HepG2 (cell line): ENCODE measurements around the gene MCC. TPM values are rescaled to one million over a fixed set of nuclear protein-coding genes. Genes with fewer than 3 reads are reported as not detected.
"Not testable (repeated sequence)": the region's sequence is repeated elsewhere in the genome, so short reads cannot be mapped to it uniquely, and the experiment has no call there.

Source experiments
- ATAC-seq: fragments of 200-7000 bp; cut with Tn5 transposase; 3 replicates; pipeline ENCODE4 v1.9.1; 2020; ENCODE audit warnings: mild to moderate bottlenecking, moderate library complexity
- BruUV-seq: library from RNA; stranded (reverse); fragments of 400-500 nt; replicated peaks from 2 replicates; lab custom pipeline; 2021; lab: Mats Ljungman, UMichigan
- CTCF ChIA-PET: fragments of 300-600 bp; formaldehyde crosslinking; extraction: SDS; loops from one replicate; lab custom pipeline; 2021; ENCODE audit warnings: low total read pairs, inconsistent platforms, low intra/inter-chr PET ratio; lab: Yijun Ruan, JAX
- POLR2A ChIA-PET: fragments of 350-600 bp; sonication (Branson Sonifier 250); formaldehyde crosslinking; loops from one replicate; lab custom pipeline; 2020; ENCODE audit warnings: antibody characterized with exemption, inconsistent platforms; lab: Yijun Ruan, JAX
- DNase-seq: peaks from one replicate; pipeline ENCODE4 v3.0.0-alpha.2; 2015; ENCODE audit warnings: low spot score
- FAIRE-seq: peaks from 3 replicates; lab custom pipeline; 2011; peaks lifted over from hg19 to GRCh38; lab: Jason Lieb, UNC
- H2AFZ ChIP-seq: one replicate; pipeline ENCODE4 v1.6.1; 2011; ENCODE audit warnings: low read length, inconsistent platforms
- H3K27ac ChIP-seq: fragments of 300-600 bp; 3 replicates; pipeline ENCODE4 v1.8.0; 2011; ENCODE audit warnings: mixed run types, mild to moderate bottlenecking, mixed read lengths, low read length, inconsistent platforms; ENCODE audit not compliant: insufficient read depth; ENCODE audit errors: extremely low read length
- H3K27me3 ChIP-seq, 2 experiments: fragments of 200-600 bp in 1 of 2; 2 replicates in 1 of 2; 3 replicates in 1 of 2; pipeline versions ENCODE4 v1.6.0 to v1.8.0; 2011; ENCODE audit warnings: low read length in 2 of 2, mild to moderate bottlenecking in 2 of 2, moderate library complexity in 2 of 2, inconsistent platforms in 1 of 2; ENCODE audit not compliant: insufficient read depth in 2 of 2, control insufficient read depth in 1 of 2
- H3K36me3 ChIP-seq, 2 experiments: fragments of 200-600 bp in 1 of 2; replicated peaks in 1 of 2; 2 replicates in 1 of 2; 3 replicates in 1 of 2; pipeline versions ENCODE4 v1.5.1 to v1.8.0; 2011; ENCODE audit warnings: low read length in 2 of 2, inconsistent platforms in 1 of 2; ENCODE audit not compliant: insufficient read depth in 2 of 2, control insufficient read depth in 1 of 2
- H3K4me1 ChIP-seq: 2 replicates; pipeline ENCODE4 v1.5.1; 2012; ENCODE audit warnings: low read length, inconsistent platforms; ENCODE audit not compliant: insufficient read depth
- H3K4me2 ChIP-seq: 2 replicates; pipeline ENCODE4 v1.6.0; 2011; ENCODE audit warnings: low read depth, low read length, inconsistent platforms
- H3K4me3 ChIP-seq, 3 experiments: fragments of 200-600 bp in 1 of 3; sonication (generic), shearing (Covaris generic) in 1 of 3; replicated peaks in 1 of 3; 2 replicates each; pipeline ENCODE4 v1.5.1; 2011 to 2016; ENCODE audit warnings: low read length in 3 of 3, inconsistent platforms in 2 of 3, low read depth in 2 of 3, mild to moderate bottlenecking in 2 of 3, control low read depth in 1 of 3, mixed read lengths in 1 of 3; ENCODE audit not compliant: insufficient read depth in 1 of 3
- H3K79me2 ChIP-seq: one replicate; pipeline ENCODE4 v1.6.1; 2011; ENCODE audit warnings: low read length, inconsistent platforms; ENCODE audit not compliant: insufficient read depth
- H3K9ac ChIP-seq: 2 replicates; pipeline ENCODE4 v1.6.0; 2011; ENCODE audit warnings: mild to moderate bottlenecking, low read depth, low read length, inconsistent platforms; ENCODE audit not compliant: insufficient read depth
- H3K9me3 ChIP-seq: 2 replicates; pipeline ENCODE4 v1.5.1; 2012; ENCODE audit warnings: mild to moderate bottlenecking, low read length
- H4K20me1 ChIP-seq: 2 replicates; pipeline ENCODE4 v1.6.0; 2011; ENCODE audit warnings: inconsistent platforms, mild to moderate bottlenecking, low read length, moderate library complexity; ENCODE audit not compliant: insufficient read depth
- ZBTB1 ChIP-seq: sonication (generic); formaldehyde crosslinking; IDR thresholded peaks from 2 replicates; pipeline ENCODE4 v1.4.0; 2020; ENCODE audit warnings: missing genetic modification reagents, borderline replicate concordance
- WGBS: methylation state at CpG from one replicate; pipeline ENCODE4 v1.1.6; 2017; ENCODE audit warnings: low lambda C conversion rate; 5-methylcytosine and 5-hydroxymethylcytosine counted together
- in situ Hi-C: cut with HindIII; loops from 2 replicates; pipeline ENCODE4 v1.10.0; 2017; ENCODE audit warnings: low pct_unique_long_range_greater_than_20kb; ENCODE audit not compliant: extremely low pct_ligation_motif_present
- intact Hi-C: fragments of 100-400 bp; cut with micrococcal nuclease; formaldehyde crosslinking; loops from one replicate; pipeline ENCODE4 v1.10.0; 2022; ENCODE audit not compliant: unreplicated experiment
- polyA plus RNA-seq, 8 experiments: library from polyadenylated mRNA; depleted of rRNA in 3 of 8; stranded (reverse) in 7 of 8; unstranded in 1 of 8; fragments of >200 nt; fragmentation: Illumina TruSeq in 4 of 8; extraction: Trizol in 4 of 8; gene quantifications; 2 replicates each; pipeline versions ENCODE4 v1.2.1 to v1.2.3, GENCODE V29; 2011 to 2016; ENCODE audit warnings: low read depth in 4 of 8, missing spikeins in 1 of 8, mixed read lengths in 1 of 8; ENCODE audit not compliant: insufficient read depth in 1 of 8
- total RNA-seq, 5 experiments: library from RNA; depleted of rRNA; stranded (reverse); fragments of >200 nt; fragmentation: Illumina TruSeq; extraction: Trizol; gene quantifications; 2 replicates each; pipeline ENCODE4 v1.2.3, GENCODE V29; 2016; ENCODE audit warnings: low read depth in 1 of 5
- TF ChIP-seq, protein P1 (sequence below): sonication (generic); formaldehyde crosslinking; IDR thresholded peaks from 2 replicates; pipeline ENCODE4 v1.4.0; 2020; ENCODE audit warnings: mild to moderate bottlenecking, missing genetic modification reagents
- TF ChIP-seq, protein P2 (sequence below): sonication (generic); formaldehyde crosslinking; IDR thresholded peaks from 2 replicates; pipeline ENCODE4 v1.5.0; 2020; ENCODE audit warnings: missing genetic modification reagents, mild to moderate bottlenecking, borderline replicate concordance

The MCC gene
- total and polyA plus RNA-seq, 2 of the 13 experiments (the other 11 are each of a cell fraction or from before 2014, with no cell fraction given), result 0.55 to 2.4 TPM

DNA sequence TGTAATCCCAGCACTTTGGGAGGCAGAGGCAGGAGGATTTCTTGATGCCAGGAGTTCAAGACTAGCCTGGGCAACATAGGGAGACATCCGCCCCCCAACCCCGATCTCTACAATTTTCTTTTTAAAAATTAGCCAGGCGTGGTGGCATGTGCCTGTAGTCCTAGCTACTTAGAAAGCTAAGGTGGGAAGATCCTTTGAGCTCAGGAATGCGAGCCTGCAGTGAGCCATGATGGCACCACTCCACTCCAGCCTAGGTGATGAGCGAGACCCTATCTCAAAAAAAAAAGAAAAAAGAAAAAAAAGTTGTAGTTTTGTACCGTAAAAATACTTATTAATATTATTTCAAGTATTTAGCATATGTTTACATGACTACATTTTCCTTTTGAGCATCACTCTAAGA lies 82.7 kb downstream of the MCC start:
- CTCF ChIA-PET, result no interaction called here
- no peak overlapping the region for H2AFZ ChIP-seq
- BruUV-seq, result no TSS peak

DNA sequence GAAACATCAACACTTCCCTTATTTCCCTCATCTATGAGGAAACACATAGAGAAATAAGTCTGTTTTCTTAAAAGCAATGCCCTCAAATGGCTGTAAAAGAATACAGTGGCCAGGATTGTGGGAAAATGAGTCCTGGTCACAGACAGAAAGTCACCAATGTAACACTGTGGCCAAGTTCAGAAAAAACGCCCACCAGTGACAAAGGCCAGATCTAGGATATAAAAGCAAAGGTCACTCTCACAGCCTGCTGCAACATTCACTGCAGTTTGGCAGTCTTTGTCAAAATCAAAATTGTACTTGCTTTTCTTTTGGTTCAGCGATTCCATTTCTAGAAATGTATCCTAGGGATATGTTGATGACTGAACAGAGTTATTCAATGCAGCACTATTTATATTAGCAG lies 84.0 kb downstream of the MCC start:
- Histone ChIP-seq H3K9ac (no peak overlapping the region), H3K4me1 (no peaks in the 10 kb centered on the region), H3K79me2 (no peaks in the 10 kb centered on the region), H3K27me3 (no peaks in the 10 kb centered on the region; a peak in 3 of 5 replicates), H3K4me2 (no peak overlapping the region), H2AFZ (no peak overlapping the region), H3K36me3 (no peaks in the 10 kb centered on the region), H3K4me3 (no peak overlapping the region), H4K20me1 (no peaks in the 10 kb centered on the region), H3K27ac (no peak overlapping the region), H3K9me3 (no peaks in the 10 kb centered on the region)
- WGBS, result 21% methylated on average over 2 of the region's 2 CpGs
- DNase-seq (no peak), ATAC-seq (no peak), FAIRE-seq (no peak)
- no TSS peak for BruUV-seq
- ChIA-PET CTCF (no interaction called here), POLR2A (no interaction called here)
- in situ Hi-C loops (no loop called here), intact Hi-C loops (no loop called here)
- TF ChIP-seq, protein P1, sequence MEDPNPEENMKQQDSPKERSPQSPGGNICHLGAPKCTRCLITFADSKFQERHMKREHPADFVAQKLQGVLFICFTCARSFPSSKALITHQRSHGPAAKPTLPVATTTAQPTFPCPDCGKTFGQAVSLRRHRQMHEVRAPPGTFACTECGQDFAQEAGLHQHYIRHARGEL (CRISPR knock-in tag), result no peak

More for the DNA sequence above, 82.7 kb downstream of the MCC start:
- no peaks in the 10 kb centered on the region for H3K79me2 ChIP-seq
- H3K9ac ChIP-seq, result no peak overlapping the region
- intact Hi-C loops (no loop called here), in situ Hi-C loops (no loop called here)
- FAIRE-seq (no peak), DNase-seq (no peak), ATAC-seq (no peak)
- H3K27ac ChIP-seq, result no peak overlapping the region
- no peak overlapping the region for H3K4me2 ChIP-seq
- POLR2A ChIA-PET, result no interaction called here
- H3K4me3 ChIP-seq, result no peak overlapping the region
- H3K36me3 ChIP-seq, result no peaks in the 10 kb centered on the region
- WGBS, result 2% methylated on average over 6 of the region's 6 CpGs
- H3K9me3 ChIP-seq, result no peaks in the 10 kb centered on the region
- H3K4me1 ChIP-seq, result no peaks in the 10 kb centered on the region
- no peak for TF ChIP-seq ZBTB1 (CRISPR knock-in tag)
- TF ChIP-seq, protein P2, sequence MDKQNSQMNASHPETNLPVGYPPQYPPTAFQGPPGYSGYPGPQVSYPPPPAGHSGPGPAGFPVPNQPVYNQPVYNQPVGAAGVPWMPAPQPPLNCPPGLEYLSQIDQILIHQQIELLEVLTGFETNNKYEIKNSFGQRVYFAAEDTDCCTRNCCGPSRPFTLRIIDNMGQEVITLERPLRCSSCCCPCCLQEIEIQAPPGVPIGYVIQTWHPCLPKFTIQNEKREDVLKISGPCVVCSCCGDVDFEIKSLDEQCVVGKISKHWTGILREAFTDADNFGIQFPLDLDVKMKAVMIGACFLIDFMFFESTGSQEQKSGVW (CRISPR knock-in tag), result no peak
- no peaks in the 10 kb centered on the region for H4K20me1 ChIP-seq
- H3K27me3 ChIP-seq, result no peaks in the 10 kb centered on the region; a peak in 3 of 5 replicates

DNA sequence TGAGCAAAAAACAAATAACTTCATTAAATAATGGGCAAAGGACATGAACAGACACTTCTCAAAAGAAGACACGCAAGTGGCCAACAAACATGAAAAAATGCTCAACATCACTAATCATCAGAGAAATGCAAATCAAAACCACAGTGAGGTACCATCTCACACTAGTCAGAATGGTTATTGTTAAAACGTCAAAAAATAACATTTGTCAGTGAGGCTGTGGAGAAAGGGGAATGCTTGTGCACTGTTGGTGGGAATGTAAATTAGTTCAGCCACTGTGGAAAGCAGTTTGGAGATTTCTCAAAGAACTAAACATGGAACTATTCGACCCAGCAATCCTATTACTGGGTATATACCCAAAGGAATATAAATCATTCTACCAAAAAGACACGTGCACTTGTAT lies 90.3 kb downstream of the MCC start:
- H3K27ac ChIP-seq, H3K4me3 ChIP-seq, H3K79me2 ChIP-seq, FAIRE-seq, H3K27me3 ChIP-seq, H3K9ac ChIP-seq, in situ Hi-C loops, H3K9me3 ChIP-seq, H2AFZ ChIP-seq, BruUV-seq, H3K4me2 ChIP-seq, H3K4me1 ChIP-seq, intact Hi-C loops, POLR2A ChIA-PET, H3K36me3 ChIP-seq, CTCF ChIA-PET, H4K20me1 ChIP-seq, DNase-seq, ATAC-seq: not testable (repeated sequence)
- WGBS, result 15% methylated on average over 4 of the region's 4 CpGs
